ENCODE measurements around the gene IL36RN.

IL36RN gene

GRCh38 chr2:113104054-113104611 is 45.1 kb downstream of the IL36RN start:
- no peak for DNase-seq

- no peak for DNase-seq
These were observed 46.2 kb downstream of the IL36RN start for GRCh38 chr2:113105047-113105785.

- no peak for DNase-seq
These were observed 52.1 kb downstream of the IL36RN start for GRCh38 chr2:113111121-113111520.

- DNase-seq = no peak
These were observed 52.9 kb downstream of the IL36RN start for GRCh38 chr2:113111823-113112287.

- DNase-seq = no peak
These were observed 53.4 kb downstream of the IL36RN start for GRCh38 chr2:113112441-113112840.

- no peak for DNase-seq
These were observed 53.9 kb downstream of the IL36RN start for GRCh38 chr2:113112871-113113270.

- no peak for DNase-seq
These were observed 54.8 kb downstream of the IL36RN start for GRCh38 chr2:113113807-113114206.

Data from activated T-cell treated with anti-CD3 and anti-CD28 coated beads, Interleukin-2, amount 50 U/mL, for 1 hour (primary cell).